H1 (cell line): ENCODE results near the gene ATXN7L3B. TPM values are rescaled to one million over a fixed set of nuclear protein-coding genes. Genes with fewer than 3 reads are reported as not detected.

Experiments used
- BRCA1 ChIP-seq: IDR thresholded peaks from 2 replicates; pipeline ENCODE4 v1.6.1; 2012; ENCODE audit warnings: low read depth, low read length, improper control_type of control experiment
- EGR1 ChIP-seq: IDR thresholded peaks from 2 replicates; pipeline ENCODE4 v1.6.1; 2011; ENCODE audit warnings: low read depth, low read length, borderline replicate concordance
- SIX5 ChIP-seq: IDR thresholded peaks from 2 replicates; pipeline ENCODE4 v1.6.1; 2011; ENCODE audit warnings: mild to moderate bottlenecking, low read depth, low read length
- USF2 ChIP-seq: IDR thresholded peaks from 2 replicates; pipeline ENCODE4 v1.6.1; 2011; ENCODE audit warnings: low read length, improper control_type of control experiment
- polyA plus RNA-seq, 7 experiments: library from polyadenylated mRNA; depleted of rRNA in 3 of 7; stranded (reverse) in 5 of 7; unstranded in 2 of 7; fragments of >200 nt in 5 of 7; fragments of 200-250 nt in 2 of 7; gene quantifications; 1 replicate in 5 of 7; 2 replicates in 1 of 7; 4 replicates in 1 of 7; pipeline versions ENCODE4 v1.2.1 to v1.2.3, GENCODE V29; 2011 to 2013; ENCODE audit warnings: missing spikeins in 2 of 7, mixed read lengths in 2 of 7
- total RNA-seq: library from RNA; stranded (reverse); fragmentation: NEBNext Ultra II Directional; extraction: Animal tissue kit (Norgen Biotek cat#: 25700); gene quantifications from 2 replicates; pipeline ENCODE4 v1.2.1, GENCODE V29; 2021

Gene ATXN7L3B
- total and polyA plus RNA-seq, 2 of the 8 experiments (the other 6 are each of a cell fraction or from before 2014, with no cell fraction given), result 23.7 to 39.9 TPM

GRCh38 chr12:74490390-74491064, 47.1 kb upstream of the ATXN7L3B start (continued):
- TF ChIP-seq USF2 (no peak), BRCA1 (no peak), EGR1 (no peak), SIX5 (no peak)
- TF ChIP-seq, all 59 proteins: peak for 0
